Vagina (tissue), 2 donors: ENCODE measurements around the gene ROPN1L.

Source experiments
- CTCF ChIP-seq, 3 experiments: fragments of 450-650 bp in 2 of 3; fragments of 200-600 bp in 1 of 3; sonication (generic) in 1 of 3; IDR thresholded peaks; one replicate each; pipeline ENCODE4 v1.5.1; 2017 to 2019; ENCODE audit warnings: antibody characterized with exemption in 3 of 3, mild to moderate bottlenecking in 2 of 3, moderate library complexity in 2 of 3
- POLR2A ChIP-seq, 2 donors: fragments of 450-650 bp; IDR thresholded peaks; one replicate each; pipeline ENCODE4 v1.6.1; 2017; ENCODE audit warnings: antibody characterized with exemption in 2 of 2, mild to moderate bottlenecking in 2 of 2, moderate library complexity in 2 of 2
- POLR2AphosphoS5 ChIP-seq, 2 donors: sonication (generic); formaldehyde crosslinking; IDR thresholded peaks; one replicate each; pipeline ENCODE4 v1.9.0; 2017; ENCODE audit warnings: antibody characterized with exemption in 2 of 2, mild to moderate bottlenecking in 2 of 2, low read depth in 1 of 2; ENCODE audit not compliant: insufficient read depth in 1 of 2

- no peak for TF ChIP-seq CTCF (IDR thresholded peaks at IDR 0.05)
- TF ChIP-seq POLR2AphosphoS5 (IDR thresholded peaks at IDR 0.05; ENCODE audit: insufficient read depth in 1 of 2, low read depth in 1 of 2), result no peak
- TF ChIP-seq POLR2A (IDR thresholded peaks at IDR 0.05), result no peak
Measured at GRCh38 chr5:10445352-10445751, 3.7 kb downstream of the ROPN1L start.
